HG03103 (cell line): ENCODE data around the gene TAF10.
A peak's percentile ranks its signal among the peaks of the same experiment; 100 is the strongest.

Source experiments
- ATAC-seq: cut with Tn5 transposase; IDR thresholded peaks from one replicate; pipeline ENCODE4 v1.9.1; 2021; ENCODE audit warnings: low read depth; ENCODE audit not compliant: unreplicated experiment

The TAF10 gene

GRCh38 chr11:6625832-6626420, 13.9 kb upstream of the TAF10 start:
- ATAC-seq = no peak

GRCh38 chr11:6625156-6625831, 13.3 kb upstream of the TAF10 start:
- no peak for ATAC-seq

GRCh38 chr11:6623391-6624363, 11.7 kb upstream of the TAF10 start:
- no peak for ATAC-seq

- no peak for ATAC-seq
Observed at GRCh38 chr11:6622261-6623171, 10.5 kb upstream of the TAF10 start.

- no peak for ATAC-seq
Observed at GRCh38 chr11:6621711-6622211, 9.7 kb upstream of the TAF10 start.

GRCh38 chr11:6620636-6621035, 8.6 kb upstream of the TAF10 start:
- ATAC-seq = no peak

GRCh38 chr11:6619004-6619745, 7.2 kb upstream of the TAF10 start, which contains the start of gene TPP1:
Gene TPP1 (minus strand): TSS chr11:6619422. CDS start chr11:6619400, 22 bp downstream.
- peak; percentile 99 for ATAC-seq

- ATAC-seq = no peak
Observed at GRCh38 chr11:6618117-6619003, 6.3 kb upstream of the TAF10 start.

GRCh38 chr11:6617315-6617781, 5.3 kb upstream of the TAF10 start:
- ATAC-seq = no peak

- ATAC-seq = no peak
Observed at GRCh38 chr11:6616596-6617250, 4.7 kb upstream of the TAF10 start.

- ATAC-seq = no peak
Observed at GRCh38 chr11:6615882-6616585, 4.0 kb upstream of the TAF10 start.

- no peak for ATAC-seq
Observed at GRCh38 chr11:6615046-6615445, 3.0 kb upstream of the TAF10 start.

- ATAC-seq = no peak
Observed at GRCh38 chr11:6614446-6614845, 2.4 kb upstream of the TAF10 start.

- ATAC-seq = no peak
Observed at GRCh38 chr11:6613496-6613895, 1.5 kb upstream of the TAF10 start.

GRCh38 chr11:6611963-6612212, 128 bp downstream of the TAF10 start:
- ATAC-seq = peak; percentile 20

- no peak for ATAC-seq
Observed at GRCh38 chr11:6611092-6611962, 689 bp downstream of the TAF10 start.
